Measurements from ENCODE around the gene DDRGK1.

Gene DDRGK1

GRCh38 chr20:3235666-3236324 lies 31.3 kb upstream of the DDRGK1 start:
- FAIRE-seq (no peak), DNase-seq (ENCODE audit: low spot score) (peak; percentile 8)

- no peak for FAIRE-seq
- no peak for DNase-seq (ENCODE audit: low spot score)
These were observed 29.6 kb upstream of the DDRGK1 start for GRCh38 chr20:3233991-3234498.

- FAIRE-seq (no peak), DNase-seq (ENCODE audit: low spot score) (no peak)
These were observed 28.9 kb upstream of the DDRGK1 start for GRCh38 chr20:3233131-3233990.

GRCh38 chr20:3231889-3232588 lies 27.6 kb upstream of the DDRGK1 start:
- FAIRE-seq: no peak

DNA sequence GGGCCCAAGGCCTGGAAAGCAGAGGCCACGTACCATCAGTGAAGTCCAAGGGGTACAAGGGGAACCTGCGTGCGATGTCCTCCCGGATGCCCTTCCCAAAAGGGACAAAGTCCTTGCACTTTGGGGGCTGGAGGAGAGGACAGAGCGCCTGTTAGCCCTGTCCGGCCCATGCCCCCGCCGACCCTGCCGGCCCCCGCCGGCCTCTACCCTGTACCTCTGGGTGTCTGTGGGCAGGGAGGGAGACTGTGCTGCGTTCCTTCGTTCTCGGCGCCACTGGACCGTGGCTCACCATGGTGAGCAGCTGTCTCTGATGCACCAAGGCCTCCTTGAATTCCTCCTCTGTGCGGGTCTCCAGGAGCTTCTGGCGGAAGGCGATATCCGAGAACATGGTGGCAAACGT lies 26.6 kb upstream of the DDRGK1 start:
- FAIRE-seq (no peak), DNase-seq (ENCODE audit: low spot score) (no peak)

More at GRCh38 chr20:3231889-3232588, 27.6 kb upstream of the DDRGK1 start:
- no peak for DNase-seq (ENCODE audit: low spot score)

- FAIRE-seq: no peak
These were observed 25.3 kb upstream of the DDRGK1 start for GRCh38 chr20:3229798-3230197.

DNA sequence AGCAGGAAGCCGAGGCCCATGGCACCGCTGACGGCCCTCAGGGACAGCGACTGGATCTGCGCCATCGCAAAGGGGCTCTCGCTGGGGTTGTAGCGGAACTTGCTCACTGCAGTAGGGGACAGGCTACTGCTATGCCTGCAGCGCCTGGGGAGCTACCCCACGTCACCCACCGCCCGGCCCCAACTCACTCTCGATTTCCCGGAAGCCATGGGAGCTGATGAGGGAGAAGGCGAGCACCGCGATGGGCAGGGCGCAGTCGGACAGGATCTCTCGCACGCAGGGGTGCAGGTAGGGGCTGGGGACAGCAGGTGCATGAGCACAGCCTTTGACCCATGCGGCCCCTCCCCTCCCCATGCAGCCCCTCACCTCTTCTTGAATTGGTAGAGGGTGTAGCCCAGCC lies 24.7 kb upstream of the DDRGK1 start:
- no peak for FAIRE-seq
- no peak for DNase-seq (ENCODE audit: low spot score)

More at GRCh38 chr20:3229798-3230197, 25.3 kb upstream of the DDRGK1 start:
- DNase-seq (ENCODE audit: low spot score): no peak

DNA sequence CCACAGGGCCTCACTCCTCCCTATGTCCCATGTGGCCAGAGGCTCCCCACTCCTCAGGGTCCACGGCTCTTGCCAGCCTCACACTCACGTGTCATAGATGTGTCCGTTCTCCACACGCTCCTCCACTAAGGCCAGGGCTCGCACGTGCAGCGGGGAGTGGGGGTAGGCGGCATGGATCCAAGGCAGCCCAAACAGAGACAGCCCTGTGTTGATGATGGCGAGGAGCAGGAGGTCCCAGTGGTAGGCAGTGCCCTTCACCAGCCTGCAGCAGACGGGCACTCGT lies 24.2 kb upstream of the DDRGK1 start:
- DNase-seq (ENCODE audit: low spot score) (no peak), FAIRE-seq (no peak)

DNA sequence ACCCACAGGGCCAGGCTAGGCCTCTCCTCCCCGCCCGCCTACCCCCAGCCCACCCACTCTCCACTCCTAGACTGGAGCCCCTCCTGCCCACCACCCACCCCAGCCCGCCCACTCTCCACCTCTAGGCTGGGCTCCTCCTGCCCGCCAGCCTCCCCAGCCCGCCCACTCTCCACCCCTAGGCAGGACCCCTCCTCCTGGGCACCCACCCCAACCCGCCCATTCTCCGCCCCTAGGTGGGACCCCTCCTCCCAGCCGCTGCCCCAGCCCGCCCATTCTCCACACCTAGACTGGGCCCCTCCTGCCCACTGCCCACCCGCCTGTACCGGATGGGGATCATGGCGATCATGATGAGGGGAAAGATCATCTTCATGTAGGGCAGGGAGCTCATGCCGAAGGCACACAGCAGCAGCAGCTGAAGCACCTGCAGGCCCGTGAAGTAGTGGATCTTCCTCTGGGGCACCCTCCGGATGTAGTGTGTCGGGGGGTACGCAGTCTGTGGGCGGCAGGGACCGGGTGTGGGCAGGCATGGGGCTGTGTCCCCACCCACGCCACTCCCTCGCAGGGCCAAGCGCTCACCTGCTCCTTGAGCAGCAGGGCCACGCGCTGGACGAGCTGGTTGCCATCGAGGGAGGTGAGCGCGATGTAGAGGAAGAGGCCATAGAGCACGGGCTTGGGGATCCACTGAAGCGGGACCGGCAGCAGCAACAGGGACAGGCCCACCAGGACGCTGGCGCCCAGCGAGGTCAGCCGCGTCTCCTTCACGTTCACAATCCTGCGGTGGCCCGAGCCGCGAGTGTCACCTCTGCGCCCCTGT lies 23.7 kb upstream of the DDRGK1 start:
- DNase-seq (ENCODE audit: low spot score) (no peak), FAIRE-seq (no peak)

GRCh38 chr20:3227506-3227905 lies 23.0 kb upstream of the DDRGK1 start:
- DNase-seq (ENCODE audit: low spot score): no peak
- no peak for FAIRE-seq

- DNase-seq (ENCODE audit: low spot score): no peak
- no peak for FAIRE-seq
These were observed 22.4 kb upstream of the DDRGK1 start for GRCh38 chr20:3226864-3227263.

GRCh38 chr20:3226093-3226492 lies 21.6 kb upstream of the DDRGK1 start:
- FAIRE-seq (no peak), DNase-seq (ENCODE audit: low spot score) (no peak)

DNA sequence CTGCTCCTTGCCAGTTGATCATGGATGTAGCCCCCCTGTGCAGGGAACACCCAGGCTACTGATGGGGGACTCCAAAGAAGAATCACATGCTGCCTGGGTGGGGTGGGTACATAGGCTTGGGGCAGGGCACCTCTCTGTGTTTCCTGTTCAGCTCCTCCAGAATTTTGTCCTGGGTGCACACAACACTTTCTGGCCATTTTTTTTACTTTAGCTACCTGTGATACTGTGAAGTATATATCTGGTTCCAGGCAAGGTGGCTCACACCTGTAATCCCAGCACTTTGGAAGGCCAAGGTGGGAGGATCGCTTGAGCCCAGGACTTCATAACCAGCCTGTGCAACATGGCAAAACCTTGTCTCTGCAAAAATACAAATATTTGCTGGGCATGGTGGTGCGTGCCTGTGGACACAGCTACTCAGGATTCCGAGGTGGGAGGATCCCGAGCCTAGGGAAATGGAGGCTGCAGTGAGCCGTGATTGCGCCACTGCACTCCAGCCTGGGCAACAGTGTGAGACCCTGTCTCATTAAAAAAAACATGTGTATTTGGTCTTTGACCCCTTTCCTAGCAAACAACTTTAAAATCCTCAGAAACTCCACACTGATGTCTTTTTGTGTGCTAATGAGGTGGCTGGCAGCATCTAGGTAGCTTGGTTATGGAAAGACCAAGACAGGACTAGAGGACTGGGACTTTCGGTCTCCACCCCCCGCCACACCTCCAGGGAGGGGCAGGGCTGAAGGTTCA lies 20.4 kb upstream of the DDRGK1 start:
- FAIRE-seq: no peak

GRCh38 chr20:3223994-3224680 lies 19.7 kb upstream of the DDRGK1 start:
- FAIRE-seq (no peak), DNase-seq (ENCODE audit: low spot score) (no peak)

More for the DNA sequence above, 20.4 kb upstream of the DDRGK1 start:
- no peak for DNase-seq (ENCODE audit: low spot score)

DNA sequence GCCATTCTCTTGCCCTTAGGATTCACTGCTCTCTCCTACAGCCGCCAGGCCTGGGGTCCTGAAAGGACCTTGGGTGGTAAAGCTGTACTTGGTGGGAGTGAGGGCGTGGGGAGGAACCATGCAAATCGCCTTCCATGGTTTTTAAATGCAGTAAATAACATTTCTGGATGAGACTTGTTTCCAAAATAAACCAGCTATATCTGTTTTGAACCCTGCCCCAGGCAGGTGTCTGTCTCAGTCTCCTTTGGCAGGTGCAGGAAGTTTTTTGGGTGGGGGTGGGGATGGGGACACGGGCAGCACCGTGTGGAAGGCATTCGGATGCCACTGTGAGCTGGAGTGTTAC lies 19.1 kb upstream of the DDRGK1 start:
- FAIRE-seq: no peak
- DNase-seq (ENCODE audit: low spot score): no peak

DNA sequence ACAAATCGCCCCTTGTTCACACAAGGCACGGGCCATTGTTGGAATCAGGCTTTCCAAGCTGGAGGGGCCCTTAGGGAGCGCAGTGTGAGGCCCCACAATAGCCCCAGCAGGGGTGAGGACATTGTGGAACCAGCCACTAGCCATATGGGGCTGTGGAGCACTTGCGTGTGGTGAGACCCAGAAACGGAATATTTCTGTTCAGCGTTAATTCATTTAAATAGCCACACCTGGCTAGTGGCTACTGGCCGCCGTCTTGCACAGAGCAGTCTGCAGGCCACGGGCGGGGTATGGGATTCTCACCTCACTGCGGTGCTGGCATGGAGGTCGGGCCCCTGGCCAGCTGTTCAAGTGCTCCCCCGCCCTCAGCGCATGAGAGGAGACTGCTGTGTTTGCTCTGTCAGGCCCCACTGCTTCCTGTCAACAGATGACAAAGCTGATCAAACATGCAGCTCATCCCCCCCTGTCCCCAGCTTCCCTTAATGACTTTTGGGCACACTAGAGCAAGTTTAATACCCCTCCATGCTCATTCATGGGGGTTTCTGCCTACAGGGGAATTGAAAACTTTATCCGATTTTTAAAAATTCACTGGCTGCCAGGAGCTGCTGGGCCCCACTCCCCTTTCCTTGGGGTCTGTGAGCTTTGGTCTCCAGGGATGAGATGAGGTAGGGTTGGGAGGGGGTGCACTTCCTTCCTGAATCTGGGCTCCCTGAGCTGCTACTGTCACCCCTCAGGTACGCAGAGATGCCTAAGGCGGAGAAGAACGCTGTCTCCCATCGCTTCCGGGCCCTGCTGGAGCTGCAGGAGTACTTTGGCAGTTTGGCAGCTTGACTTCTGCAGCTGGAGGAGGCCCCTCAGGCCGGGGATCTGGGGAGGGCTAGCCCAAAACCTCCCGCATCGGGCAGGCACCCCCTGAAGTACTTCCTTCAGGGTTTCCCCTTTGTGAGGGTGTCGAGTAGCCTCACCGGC lies 18.4 kb upstream of the DDRGK1 start:
- peak; percentile 35 for DNase-seq (ENCODE audit: low spot score)
- FAIRE-seq: no peak

DNA sequence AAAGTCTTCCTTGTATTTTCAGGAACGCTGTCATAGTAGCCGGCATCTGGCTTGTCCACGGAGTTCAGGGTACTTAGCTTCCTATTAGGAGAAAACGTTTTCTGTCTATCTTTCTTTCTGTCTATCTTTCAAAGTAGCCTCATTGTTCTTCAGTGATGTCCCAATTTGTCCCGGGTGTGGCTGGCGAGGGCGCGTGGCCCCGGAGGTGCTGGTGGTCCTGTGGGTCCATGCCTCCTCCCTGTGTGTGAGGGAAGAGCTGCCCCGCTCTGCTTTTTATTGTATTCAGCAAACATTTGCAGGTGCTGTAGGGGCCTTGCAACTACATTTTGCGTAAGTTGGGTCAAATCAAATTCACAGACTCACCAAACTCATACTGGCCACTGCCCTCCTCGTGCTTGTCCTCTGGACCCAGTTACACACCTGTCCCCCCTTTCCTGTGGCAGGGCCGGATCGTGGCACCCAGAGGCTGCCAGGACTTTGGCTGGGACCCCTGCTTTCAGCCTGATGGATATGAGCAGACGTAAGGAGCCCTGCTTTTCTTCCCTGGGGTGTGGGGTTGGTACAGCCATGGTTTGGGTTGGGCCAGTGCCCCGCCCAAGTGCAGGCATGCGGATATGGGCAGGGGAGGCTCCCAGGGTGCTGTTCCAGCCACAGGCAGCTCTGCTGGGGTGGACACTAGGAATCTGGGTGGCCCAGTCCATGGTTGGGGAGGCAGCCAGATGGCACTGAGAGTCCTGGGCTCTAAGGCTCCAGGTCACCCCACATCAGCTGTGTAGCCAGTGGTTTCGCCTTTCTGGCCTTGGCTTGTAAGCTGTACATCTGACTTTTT lies 17.1 kb upstream of the DDRGK1 start:
- DNase-seq (ENCODE audit: low spot score) (no peak), FAIRE-seq (no peak)
